HepG2 (cell line): ENCODE measurements around the gene CD276.

ENCODE experiments used
- ARHGAP35 ChIP-seq: sonication (generic); formaldehyde crosslinking; IDR thresholded peaks from 2 replicates; pipeline ENCODE4 v1.9.0; 2022; ENCODE audit warnings: mild to moderate bottlenecking, inconsistent platforms, moderate library complexity, missing genetic modification reagents, borderline replicate concordance
- FOXA1 ChIP-seq, 2 experiments: fragments of 450-650 bp in 1 of 2; sonication (generic) in 1 of 2; formaldehyde crosslinking in 1 of 2; IDR thresholded peaks; 2 replicates each; pipeline versions ENCODE4 v1.4.0 to v1.6.1; 2016 to 2020; ENCODE audit warnings: missing genetic modification reagents in 1 of 2
- NCOA5 ChIP-seq: sonication (generic); formaldehyde crosslinking; IDR thresholded peaks from 2 replicates; pipeline ENCODE4 v1.4.0; 2020; ENCODE audit warnings: missing genetic modification reagents
- NR3C1 ChIP-seq: sonication (generic); formaldehyde crosslinking; IDR thresholded peaks from 2 replicates; pipeline ENCODE4 v1.4.0; 2020; ENCODE audit warnings: missing genetic modification reagents
- SP1 ChIP-seq, 2 experiments: fragments of 450-650 bp in 1 of 2; sonication (generic) in 1 of 2; formaldehyde crosslinking in 1 of 2; IDR thresholded peaks; 2 replicates each; pipeline versions ENCODE4 v1.4.0 to v1.6.1; 2016 to 2020; ENCODE audit warnings: missing genetic modification reagents in 1 of 2
- ZMYM3 ChIP-seq: sonication (generic); formaldehyde crosslinking; IDR thresholded peaks from 2 replicates; pipeline ENCODE4 v1.5.1; 2020; ENCODE audit warnings: mild to moderate bottlenecking, missing genetic modification reagents
- ZNF350 ChIP-seq: sonication (generic); formaldehyde crosslinking; IDR thresholded peaks from 2 replicates; pipeline ENCODE4 v1.4.0; 2020; ENCODE audit warnings: mild to moderate bottlenecking, low read depth, missing genetic modification reagents, borderline replicate concordance
- TF ChIP-seq, protein P1 (sequence below): IDR thresholded peaks from 2 replicates; pipeline ENCODE4 v1.6.1; 2012; ENCODE audit warnings: low read depth, low read length, improper control_type of control experiment

GRCh38 chr15:73750438-73750837 is 66.3 kb downstream of the CD276 start:
- TF ChIP-seq FOXA1 (IDR thresholded peaks at IDR 0.05) (no peak), FOXA1 (CRISPR knock-in tag; IDR thresholded peaks at IDR 0.05) (no peak), ARHGAP35 (CRISPR knock-in tag) (no peak), NR3C1 (CRISPR knock-in tag) (no peak), NCOA5 (CRISPR knock-in tag) (no peak), SP1 (IDR thresholded peaks at IDR 0.05) (no peak), SP1 (CRISPR knock-in tag; IDR thresholded peaks at IDR 0.05) (no peak), ZMYM3 (CRISPR knock-in tag) (no peak), ZNF350 (CRISPR knock-in tag) (no peak)
- TF ChIP-seq, protein P1, sequence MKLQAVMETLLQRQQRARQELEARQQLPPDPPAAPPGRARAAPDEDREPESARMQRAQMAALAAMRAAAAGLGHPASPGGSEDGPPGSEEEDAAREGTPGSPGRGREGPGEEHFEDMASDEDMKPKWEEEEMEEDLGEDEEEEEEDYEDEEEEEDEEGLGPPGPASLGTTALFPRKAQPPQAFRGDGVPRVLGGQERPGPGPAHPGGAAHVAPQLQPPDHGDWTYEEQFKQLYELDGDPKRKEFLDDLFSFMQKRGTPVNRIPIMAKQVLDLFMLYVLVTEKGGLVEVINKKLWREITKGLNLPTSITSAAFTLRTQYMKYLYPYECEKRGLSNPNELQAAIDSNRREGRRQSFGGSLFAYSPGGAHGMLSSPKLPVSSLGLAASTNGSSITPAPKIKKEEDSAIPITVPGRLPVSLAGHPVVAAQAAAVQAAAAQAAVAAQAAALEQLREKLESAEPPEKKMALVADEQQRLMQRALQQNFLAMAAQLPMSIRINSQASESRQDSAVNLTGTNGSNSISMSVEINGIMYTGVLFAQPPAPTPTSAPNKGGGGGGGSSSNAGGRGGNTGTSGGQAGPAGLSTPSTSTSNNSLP: no peak
